ENCODE results near the gene SPARC. TPM values are rescaled to one million over a fixed set of nuclear protein-coding genes. Genes with fewer than 3 reads are reported as not detected.

Gene SPARC
- total RNA-seq, 1 experiment from 2014 or later = 320 TPM

- H3K4me1 ChIP-seq (ENCODE audit: insufficient read depth, low read length) = no peaks in the 10 kb centered on the region
- no peak for DNase-seq
- H3K9me3 ChIP-seq (ENCODE audit: control insufficient read depth, low read depth, low read length) = no peaks in the 10 kb centered on the region
- no peak overlapping the region for H4K8ac ChIP-seq (replicated peaks; ENCODE audit: insufficient read length, low read depth, low read length)
- H2BK5ac ChIP-seq (ENCODE audit: insufficient read length, low read length) = no peak overlapping the region
- no peak overlapping the region for H3K4ac ChIP-seq (ENCODE audit: low read depth, low read length)
- H3K4me3 Mint-ChIP-seq = no peak overlapping the region
- H3K79me1 ChIP-seq (ENCODE audit: insufficient read depth, low read depth, low read length, poor library complexity, severe bottlenecking) = no peaks in the 10 kb centered on the region
- H3K4me1 Mint-ChIP-seq = peaks cover 11 to 18% of the 10 kb centered on the region in 2 experiments
- no CpG with 5 or more reads among the region's 7 CpGs for whole genome bisulfite sequencing (ENCODE audit: extremely low coverage, insufficient read length, low lambda C conversion rate)
- no peaks in the 10 kb centered on the region for H3K79me2 ChIP-seq (ENCODE audit: insufficient read depth, low read length)
- no peak overlapping the region for H3K56ac ChIP-seq (ENCODE audit: insufficient read length, low read depth, low read length)
- peak overlapping the region in 1 of 3 experiments; percentile 54; a peak in 1 of 7 replicates for H3K27ac Mint-ChIP-seq
- H2AK5ac ChIP-seq (ENCODE audit: insufficient read length, low read length) = no peak overlapping the region
- no peaks in the 10 kb centered on the region for H3K36me3 Mint-ChIP-seq (ENCODE audit: insufficient read depth in 1 of 3, low read depth in 3 of 3)
- no peak overlapping the region for H3K18ac ChIP-seq (ENCODE audit: insufficient read length, low read depth, low read length)
- no peak overlapping the region for H2BK120ac ChIP-seq (ENCODE audit: low read depth, low read length, poor library complexity, severe bottlenecking)
- H3K14ac ChIP-seq (ENCODE audit: insufficient read depth, low read length) = no peak overlapping the region
- H3K27me3 Mint-ChIP-seq (ENCODE audit: low read depth) = peaks cover 6% of the 10 kb centered on the region
- no peak overlapping the region for H3T11ph ChIP-seq (ENCODE audit: low read length)
- no peak overlapping the region for H4K91ac ChIP-seq (ENCODE audit: insufficient read length, low read depth, low read length)
- no peak for TF ChIP-seq CTCF (conservative IDR thresholded peaks at IDR 0.05)
- no peak overlapping the region for H2BK15ac ChIP-seq (ENCODE audit: low read depth, low read length)
- H2BK12ac ChIP-seq (ENCODE audit: insufficient read length, low read depth, low read length) = no peak overlapping the region
- no peaks in the 10 kb centered on the region for H3K9me3 Mint-ChIP-seq
- H2BK20ac ChIP-seq (ENCODE audit: low read depth, low read length, poor library complexity, severe bottlenecking) = no peak overlapping the region
- H3K27me3 ChIP-seq (ENCODE audit: insufficient read depth, low read length) = no peaks in the 10 kb centered on the region
- H2AFZ ChIP-seq (ENCODE audit: low read length) = no peak overlapping the region
- H3K9ac ChIP-seq (ENCODE audit: extremely low read depth, insufficient read length, low read length) = no peak overlapping the region
- no peak overlapping the region for H3K27ac ChIP-seq (ENCODE audit: insufficient read length, low read depth, low read length)
- no peaks in the 10 kb centered on the region for H4K20me1 ChIP-seq (ENCODE audit: control insufficient read depth, insufficient read depth, insufficient read length)
- no peaks in the 10 kb centered on the region for H3K23me2 ChIP-seq (ENCODE audit: insufficient read length, low read depth, low read length, poor library complexity, severe bottlenecking)
- H4K5ac ChIP-seq (ENCODE audit: insufficient read length, low read depth, low read length) = no peak overlapping the region
- H3K23ac ChIP-seq (ENCODE audit: insufficient read length, low read depth, low read length) = no peak overlapping the region
- no peak overlapping the region for H3K4me2 ChIP-seq (ENCODE audit: insufficient read depth, insufficient read length, low read length)
Measured at GRCh38 chr5:151628112-151628823, 58.4 kb downstream of the SPARC start.

All from H9 (cell line).